ENCODE results near the gene UBR1. TPM values are rescaled to one million over a fixed set of nuclear protein-coding genes. Genes with fewer than 3 reads are reported as not detected.

UBR1 gene
- total and polyA plus RNA-seq, 2 experiments from 2014 or later = 17.2 to 19.6 TPM

DNA sequence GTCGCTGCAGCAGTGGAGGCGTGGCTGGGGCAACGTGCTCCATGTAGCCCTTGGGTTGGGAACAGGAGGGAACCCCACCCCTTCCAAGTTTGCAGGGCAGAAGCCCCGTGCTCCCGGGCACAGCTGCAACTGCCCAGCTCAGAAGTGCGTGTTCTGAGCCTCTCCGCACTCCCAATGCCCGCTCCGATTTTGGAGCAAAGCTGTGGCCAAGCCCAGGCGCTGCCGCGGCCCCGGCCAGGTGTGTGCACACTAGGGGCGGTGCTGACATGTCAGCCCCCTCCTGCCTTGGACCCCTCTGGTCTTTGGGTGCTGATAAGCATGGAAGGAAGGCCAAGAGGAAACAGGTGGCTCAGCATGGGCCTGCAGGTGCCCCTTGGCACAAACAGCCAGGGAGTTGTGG, 97.7 kb downstream of the UBR1 start:
- Histone ChIP-seq H3K9me2 (ENCODE audit: insufficient read depth) (no peaks in the 10 kb centered on the region; the same call in 1 of the 2 replicates), H3K36me3 (ENCODE audit: insufficient read depth) (peaks cover 35% of the 10 kb centered on the region), H3K27ac (ENCODE audit: low read depth) (no peak overlapping the region), H3K4me1 (ENCODE audit: insufficient read depth) (no peaks in the 10 kb centered on the region), H3K79me2 (replicated peaks; ENCODE audit: insufficient read depth) (no peaks in the 10 kb centered on the region), H3K4me3 (no peak overlapping the region), H4K20me1 (replicated peaks; ENCODE audit: insufficient read depth) (no peaks in the 10 kb centered on the region), H3F3A (replicated peaks; ENCODE audit: low read depth) (no peaks in the 10 kb centered on the region), H3K4me2 (no peak overlapping the region), H2AFZ (no peak overlapping the region), H3K27me3 (ENCODE audit: insufficient read depth) (no peaks in the 10 kb centered on the region)
- Mint-ChIP-seq H3K9me3 (peaks cover 30% of the 10 kb centered on the region), H3K4me1 (no peaks in the 10 kb centered on the region), H3K36me3 (ENCODE audit: low read depth) (peaks cover 89% of the 10 kb centered on the region), H3K27ac (no peak overlapping the region), H3K4me3 (no peak overlapping the region), H3K27me3 (ENCODE audit: insufficient read depth, low read depth, poor library complexity) (peaks cover 2% of the 10 kb centered on the region)
- TF ChIP-seq, protein P1, sequence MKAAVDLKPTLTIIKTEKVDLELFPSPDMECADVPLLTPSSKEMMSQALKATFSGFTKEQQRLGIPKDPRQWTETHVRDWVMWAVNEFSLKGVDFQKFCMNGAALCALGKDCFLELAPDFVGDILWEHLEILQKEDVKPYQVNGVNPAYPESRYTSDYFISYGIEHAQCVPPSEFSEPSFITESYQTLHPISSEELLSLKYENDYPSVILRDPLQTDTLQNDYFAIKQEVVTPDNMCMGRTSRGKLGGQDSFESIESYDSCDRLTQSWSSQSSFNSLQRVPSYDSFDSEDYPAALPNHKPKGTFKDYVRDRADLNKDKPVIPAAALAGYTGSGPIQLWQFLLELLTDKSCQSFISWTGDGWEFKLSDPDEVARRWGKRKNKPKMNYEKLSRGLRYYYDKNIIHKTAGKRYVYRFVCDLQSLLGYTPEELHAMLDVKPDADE (IDR thresholded peaks at IDR 0.05) = no peak
- TF ChIP-seq CREB1 (CRISPR knock-in tag; IDR thresholded peaks at IDR 0.05; ENCODE audit: low read depth) (no peak), ZNF114 (CRISPR knock-in tag; IDR thresholded peaks at IDR 0.05) (no peak), NANOG (IDR thresholded peaks at IDR 0.05; ENCODE audit: borderline replicate concordance) (no peak), JUNB (IDR thresholded peaks at IDR 0.05; ENCODE audit: unreplicated experiment) (no peak), EZH2 (IDR thresholded peaks at IDR 0.05; ENCODE audit: low read depth, unreplicated experiment) (no peak), POLR2AphosphoS5 (IDR thresholded peaks at IDR 0.05; ENCODE audit: low read depth) (no peak), STAT1 (IDR thresholded peaks at IDR 0.05; ENCODE audit: unreplicated experiment) (no peak), ZNF331 (CRISPR knock-in tag; IDR thresholded peaks at IDR 0.05; ENCODE audit: low read depth) (no peak), EZH2phosphoT487 (IDR thresholded peaks at IDR 0.05; ENCODE audit: unreplicated experiment) (no peak)
- TF ChIP-seq, protein P2, sequence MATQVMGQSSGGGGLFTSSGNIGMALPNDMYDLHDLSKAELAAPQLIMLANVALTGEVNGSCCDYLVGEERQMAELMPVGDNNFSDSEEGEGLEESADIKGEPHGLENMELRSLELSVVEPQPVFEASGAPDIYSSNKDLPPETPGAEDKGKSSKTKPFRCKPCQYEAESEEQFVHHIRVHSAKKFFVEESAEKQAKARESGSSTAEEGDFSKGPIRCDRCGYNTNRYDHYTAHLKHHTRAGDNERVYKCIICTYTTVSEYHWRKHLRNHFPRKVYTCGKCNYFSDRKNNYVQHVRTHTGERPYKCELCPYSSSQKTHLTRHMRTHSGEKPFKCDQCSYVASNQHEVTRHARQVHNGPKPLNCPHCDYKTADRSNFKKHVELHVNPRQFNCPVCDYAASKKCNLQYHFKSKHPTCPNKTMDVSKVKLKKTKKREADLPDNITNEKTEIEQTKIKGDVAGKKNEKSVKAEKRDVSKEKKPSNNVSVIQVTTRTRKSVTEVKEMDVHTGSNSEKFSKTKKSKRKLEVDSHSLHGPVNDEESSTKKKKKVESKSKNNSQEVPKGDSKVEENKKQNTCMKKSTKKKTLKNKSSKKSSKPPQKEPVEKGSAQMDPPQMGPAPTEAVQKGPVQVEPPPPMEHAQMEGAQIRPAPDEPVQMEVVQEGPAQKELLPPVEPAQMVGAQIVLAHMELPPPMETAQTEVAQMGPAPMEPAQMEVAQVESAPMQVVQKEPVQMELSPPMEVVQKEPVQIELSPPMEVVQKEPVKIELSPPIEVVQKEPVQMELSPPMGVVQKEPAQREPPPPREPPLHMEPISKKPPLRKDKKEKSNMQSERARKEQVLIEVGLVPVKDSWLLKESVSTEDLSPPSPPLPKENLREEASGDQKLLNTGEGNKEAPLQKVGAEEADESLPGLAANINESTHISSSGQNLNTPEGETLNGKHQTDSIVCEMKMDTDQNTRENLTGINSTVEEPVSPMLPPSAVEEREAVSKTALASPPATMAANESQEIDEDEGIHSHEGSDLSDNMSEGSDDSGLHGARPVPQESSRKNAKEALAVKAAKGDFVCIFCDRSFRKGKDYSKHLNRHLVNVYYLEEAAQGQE (IDR thresholded peaks at IDR 0.05; ENCODE audit: unreplicated experiment) = no peak
- TF ChIP-seq, protein P3, sequence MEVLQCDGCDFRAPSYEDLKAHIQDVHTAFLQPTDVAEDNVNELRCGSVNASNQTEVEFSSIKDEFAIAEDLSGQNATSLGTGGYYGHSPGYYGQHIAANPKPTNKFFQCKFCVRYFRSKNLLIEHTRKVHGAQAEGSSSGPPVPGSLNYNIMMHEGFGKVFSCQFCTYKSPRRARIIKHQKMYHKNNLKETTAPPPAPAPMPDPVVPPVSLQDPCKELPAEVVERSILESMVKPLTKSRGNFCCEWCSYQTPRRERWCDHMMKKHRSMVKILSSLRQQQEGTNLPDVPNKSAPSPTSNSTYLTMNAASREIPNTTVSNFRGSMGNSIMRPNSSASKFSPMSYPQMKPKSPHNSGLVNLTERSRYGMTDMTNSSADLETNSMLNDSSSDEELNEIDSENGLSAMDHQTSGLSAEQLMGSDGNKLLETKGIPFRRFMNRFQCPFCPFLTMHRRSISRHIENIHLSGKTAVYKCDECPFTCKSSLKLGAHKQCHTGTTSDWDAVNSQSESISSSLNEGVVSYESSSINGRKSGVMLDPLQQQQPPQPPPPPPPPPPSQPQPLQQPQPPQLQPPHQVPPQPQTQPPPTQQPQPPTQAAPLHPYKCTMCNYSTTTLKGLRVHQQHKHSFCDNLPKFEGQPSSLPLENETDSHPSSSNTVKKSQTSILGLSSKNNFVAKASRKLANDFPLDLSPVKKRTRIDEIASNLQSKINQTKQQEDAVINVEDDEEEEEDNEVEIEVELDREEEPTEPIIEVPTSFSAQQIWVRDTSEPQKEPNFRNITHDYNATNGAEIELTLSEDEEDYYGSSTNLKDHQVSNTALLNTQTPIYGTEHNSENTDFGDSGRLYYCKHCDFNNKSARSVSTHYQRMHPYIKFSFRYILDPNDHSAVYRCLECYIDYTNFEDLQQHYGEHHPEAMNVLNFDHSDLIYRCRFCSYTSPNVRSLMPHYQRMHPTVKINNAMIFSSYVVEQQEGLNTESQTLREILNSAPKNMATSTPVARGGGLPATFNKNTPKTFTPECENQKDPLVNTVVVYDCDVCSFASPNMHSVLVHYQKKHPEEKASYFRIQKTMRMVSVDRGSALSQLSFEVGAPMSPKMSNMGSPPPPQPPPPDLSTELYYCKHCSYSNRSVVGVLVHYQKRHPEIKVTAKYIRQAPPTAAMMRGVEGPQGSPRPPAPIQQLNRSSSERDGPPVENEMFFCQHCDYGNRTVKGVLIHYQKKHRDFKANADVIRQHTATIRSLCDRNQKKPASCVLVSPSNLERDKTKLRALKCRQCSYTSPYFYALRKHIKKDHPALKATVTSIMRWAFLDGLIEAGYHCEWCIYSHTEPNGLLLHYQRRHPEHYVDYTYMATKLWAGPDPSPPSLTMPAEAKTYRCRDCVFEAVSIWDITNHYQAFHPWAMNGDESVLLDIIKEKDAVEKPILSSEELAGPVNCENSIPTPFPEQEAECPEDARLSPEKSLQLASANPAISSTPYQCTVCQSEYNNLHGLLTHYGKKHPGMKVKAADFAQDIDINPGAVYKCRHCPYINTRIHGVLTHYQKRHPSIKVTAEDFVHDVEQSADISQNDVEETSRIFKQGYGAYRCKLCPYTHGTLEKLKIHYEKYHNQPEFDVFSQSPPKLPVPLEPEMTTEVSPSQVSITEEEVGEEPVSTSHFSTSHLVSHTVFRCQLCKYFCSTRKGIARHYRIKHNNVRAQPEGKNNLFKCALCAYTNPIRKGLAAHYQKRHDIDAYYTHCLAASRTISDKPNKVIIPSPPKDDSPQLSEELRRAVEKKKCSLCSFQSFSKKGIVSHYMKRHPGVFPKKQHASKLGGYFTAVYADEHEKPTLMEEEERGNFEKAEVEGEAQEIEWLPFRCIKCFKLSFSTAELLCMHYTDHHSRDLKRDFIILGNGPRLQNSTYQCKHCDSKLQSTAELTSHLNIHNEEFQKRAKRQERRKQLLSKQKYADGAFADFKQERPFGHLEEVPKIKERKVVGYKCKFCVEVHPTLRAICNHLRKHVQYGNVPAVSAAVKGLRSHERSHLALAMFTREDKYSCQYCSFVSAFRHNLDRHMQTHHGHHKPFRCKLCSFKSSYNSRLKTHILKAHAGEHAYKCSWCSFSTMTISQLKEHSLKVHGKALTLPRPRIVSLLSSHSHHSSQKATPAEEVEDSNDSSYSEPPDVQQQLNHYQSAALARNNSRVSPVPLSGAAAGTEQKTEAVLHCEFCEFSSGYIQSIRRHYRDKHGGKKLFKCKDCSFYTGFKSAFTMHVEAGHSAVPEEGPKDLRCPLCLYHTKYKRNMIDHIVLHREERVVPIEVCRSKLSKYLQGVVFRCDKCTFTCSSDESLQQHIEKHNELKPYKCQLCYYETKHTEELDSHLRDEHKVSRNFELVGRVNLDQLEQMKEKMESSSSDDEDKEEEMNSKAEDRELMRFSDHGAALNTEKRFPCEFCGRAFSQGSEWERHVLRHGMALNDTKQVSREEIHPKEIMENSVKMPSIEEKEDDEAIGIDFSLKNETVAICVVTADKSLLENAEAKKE (CRISPR knock-in tag; IDR thresholded peaks at IDR 0.05) = no peak
- TF ChIP-seq, protein P4, sequence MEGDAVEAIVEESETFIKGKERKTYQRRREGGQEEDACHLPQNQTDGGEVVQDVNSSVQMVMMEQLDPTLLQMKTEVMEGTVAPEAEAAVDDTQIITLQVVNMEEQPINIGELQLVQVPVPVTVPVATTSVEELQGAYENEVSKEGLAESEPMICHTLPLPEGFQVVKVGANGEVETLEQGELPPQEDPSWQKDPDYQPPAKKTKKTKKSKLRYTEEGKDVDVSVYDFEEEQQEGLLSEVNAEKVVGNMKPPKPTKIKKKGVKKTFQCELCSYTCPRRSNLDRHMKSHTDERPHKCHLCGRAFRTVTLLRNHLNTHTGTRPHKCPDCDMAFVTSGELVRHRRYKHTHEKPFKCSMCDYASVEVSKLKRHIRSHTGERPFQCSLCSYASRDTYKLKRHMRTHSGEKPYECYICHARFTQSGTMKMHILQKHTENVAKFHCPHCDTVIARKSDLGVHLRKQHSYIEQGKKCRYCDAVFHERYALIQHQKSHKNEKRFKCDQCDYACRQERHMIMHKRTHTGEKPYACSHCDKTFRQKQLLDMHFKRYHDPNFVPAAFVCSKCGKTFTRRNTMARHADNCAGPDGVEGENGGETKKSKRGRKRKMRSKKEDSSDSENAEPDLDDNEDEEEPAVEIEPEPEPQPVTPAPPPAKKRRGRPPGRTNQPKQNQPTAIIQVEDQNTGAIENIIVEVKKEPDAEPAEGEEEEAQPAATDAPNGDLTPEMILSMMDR (conservative IDR thresholded peaks at IDR 0.05; ENCODE audit: low read depth in 2 of 2) = no peak
- ATAC-seq = no peak
- no peak for DNase-seq (ENCODE audit: low spot score)
